ENCODE data around the gene POTEF.
"Not testable (repeated sequence)": the region's sequence is repeated elsewhere in the genome, so short reads cannot be mapped to it uniquely, and the experiment has no call there.

POTEF gene

DNA sequence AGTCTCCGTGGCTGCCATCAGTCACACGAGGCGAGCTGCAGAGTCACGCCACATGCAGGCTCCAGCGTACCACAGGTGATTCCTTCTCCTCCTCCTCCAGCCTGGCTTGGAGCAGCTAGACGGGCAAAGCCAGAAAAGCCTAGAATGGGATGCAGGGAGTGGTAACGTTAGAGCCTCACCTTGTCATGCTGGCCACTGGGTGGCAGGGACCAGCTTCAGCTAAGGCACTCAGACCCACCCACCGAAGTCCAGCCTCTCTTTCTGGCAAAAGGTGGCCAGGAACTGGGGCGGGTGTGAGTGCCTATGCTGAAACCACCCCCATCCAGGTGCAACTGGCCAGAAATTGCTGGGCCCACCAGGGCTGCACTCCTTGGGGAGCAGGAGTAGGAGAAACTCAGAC is 1.3 kb downstream of the POTEF start:
- not testable (repeated sequence) for DNase-seq (ENCODE audit: low read depth)

DNA sequence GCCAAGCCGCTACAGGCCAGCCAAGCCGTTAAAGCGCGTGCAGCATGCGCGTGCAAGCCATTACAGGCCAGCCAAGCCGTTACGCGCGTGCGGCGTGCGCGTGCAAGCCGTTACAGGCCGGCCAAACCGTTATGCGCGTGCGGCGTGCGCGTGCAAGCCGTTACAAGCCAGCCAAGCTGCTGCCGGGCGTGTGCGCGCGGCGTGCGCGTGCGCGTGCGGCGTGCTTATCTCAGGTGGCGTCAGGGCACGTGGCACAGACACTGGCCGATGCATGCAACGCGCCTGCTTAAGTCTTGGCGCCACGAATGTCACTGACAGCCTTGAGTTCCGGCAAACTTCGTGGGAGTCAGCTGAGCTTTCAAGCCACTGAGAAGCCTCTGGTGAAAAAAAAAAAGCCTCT is 8.1 kb downstream of the POTEF start:
- DNase-seq (ENCODE audit: low read depth), result not testable (repeated sequence)

DNA sequence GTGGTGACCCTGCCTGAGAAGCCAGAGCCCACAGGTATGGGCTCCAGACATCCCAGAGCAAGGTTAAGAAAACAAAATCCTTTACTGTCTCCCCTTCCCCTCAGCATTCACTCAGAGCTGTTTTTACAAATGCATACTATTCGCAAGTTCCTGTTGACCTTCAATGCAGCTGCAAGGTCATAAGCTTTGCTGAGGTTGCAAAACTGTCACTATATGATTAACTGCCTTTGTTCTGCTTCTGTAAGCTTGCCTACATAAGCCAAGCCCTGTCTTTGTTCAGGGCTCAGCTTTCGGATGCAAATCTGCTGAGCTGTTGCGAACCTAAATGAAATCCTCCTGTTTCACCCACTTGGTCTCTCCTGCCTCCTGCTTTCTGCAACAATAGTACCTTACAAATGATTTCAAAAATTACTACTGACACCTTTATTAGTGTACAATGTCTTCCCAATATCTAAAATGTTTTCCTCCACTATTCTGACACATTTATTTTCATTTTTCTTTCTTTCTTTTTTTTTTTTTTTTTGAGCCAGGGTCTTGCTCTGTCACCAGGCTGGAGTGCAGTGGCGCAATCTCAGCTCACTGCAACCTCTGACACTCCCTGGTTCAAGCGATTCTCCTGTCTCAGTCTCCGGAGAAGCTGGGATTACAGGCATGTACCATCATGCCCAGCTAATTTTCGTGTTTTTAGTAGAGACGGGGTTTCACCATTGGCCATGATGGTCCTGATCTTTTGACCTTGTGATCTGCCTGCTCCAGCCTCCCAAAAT is 26.2 kb downstream of the POTEF start:
- DNase-seq (ENCODE audit: low read depth), result not testable (repeated sequence)

DNA sequence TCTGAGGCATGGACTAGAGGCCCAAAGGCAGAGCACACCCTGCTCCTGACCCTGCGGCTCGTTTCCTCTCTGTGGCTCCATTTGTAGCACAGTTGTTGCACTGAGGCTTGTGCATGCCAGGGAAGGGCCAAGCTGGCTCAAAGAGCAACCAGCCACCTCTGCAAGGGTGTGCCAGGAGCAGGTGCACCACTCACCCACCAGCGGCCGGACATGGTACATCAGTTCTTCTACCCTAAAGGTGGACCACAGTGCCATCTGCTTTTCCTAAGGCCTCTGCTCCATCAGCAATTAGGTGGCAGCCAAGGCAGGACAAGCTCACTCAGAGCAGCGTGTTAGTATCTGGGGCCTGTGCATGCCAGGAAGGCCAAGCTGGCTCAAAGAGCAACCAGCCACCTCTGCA is 66.4 kb downstream of the POTEF start:
- DNase-seq (ENCODE audit: low read depth), result not testable (repeated sequence)

DNA sequence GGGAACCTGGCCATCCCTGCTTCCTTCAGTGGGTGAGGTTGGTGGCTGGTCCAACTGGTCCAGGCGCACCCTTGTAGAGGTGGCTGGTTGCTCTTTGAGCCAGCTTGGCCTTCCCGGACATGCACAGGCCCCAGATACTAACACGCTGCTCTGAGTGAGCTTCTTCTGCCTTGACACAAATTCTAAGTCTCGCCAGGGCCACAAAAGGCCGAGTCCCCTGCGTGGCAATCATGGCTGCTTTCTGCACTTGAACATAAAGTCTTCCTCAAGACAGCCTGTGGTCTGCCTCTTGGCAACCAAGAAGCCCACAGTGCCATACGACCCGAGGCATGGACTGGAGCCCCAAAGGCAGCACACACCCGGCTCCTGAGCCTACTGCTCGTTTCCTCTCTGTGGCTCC is 69.0 kb downstream of the POTEF start:
- DNase-seq (ENCODE audit: low read depth), result not testable (repeated sequence)

DNA sequence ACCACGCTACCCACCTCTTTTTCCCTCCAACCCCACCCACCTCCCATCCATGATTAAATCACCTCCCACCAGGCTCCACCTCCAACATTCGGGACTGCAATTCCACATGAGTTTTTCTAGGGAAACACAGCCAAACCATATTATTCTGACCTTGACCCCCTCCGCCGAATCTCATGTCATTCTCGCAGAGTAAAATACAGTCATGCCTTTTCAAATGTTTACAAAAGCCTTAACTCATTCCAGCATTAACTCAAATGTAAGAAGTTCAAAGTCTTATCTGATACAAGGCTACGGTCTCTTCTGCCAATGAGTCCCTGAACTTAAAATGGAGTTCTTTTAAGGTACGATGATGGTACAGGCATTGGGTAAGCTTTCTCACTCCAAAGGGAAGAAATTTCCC is 72.7 kb downstream of the POTEF start:
- not testable (repeated sequence) for DNase-seq (ENCODE audit: low read depth)

DNA sequence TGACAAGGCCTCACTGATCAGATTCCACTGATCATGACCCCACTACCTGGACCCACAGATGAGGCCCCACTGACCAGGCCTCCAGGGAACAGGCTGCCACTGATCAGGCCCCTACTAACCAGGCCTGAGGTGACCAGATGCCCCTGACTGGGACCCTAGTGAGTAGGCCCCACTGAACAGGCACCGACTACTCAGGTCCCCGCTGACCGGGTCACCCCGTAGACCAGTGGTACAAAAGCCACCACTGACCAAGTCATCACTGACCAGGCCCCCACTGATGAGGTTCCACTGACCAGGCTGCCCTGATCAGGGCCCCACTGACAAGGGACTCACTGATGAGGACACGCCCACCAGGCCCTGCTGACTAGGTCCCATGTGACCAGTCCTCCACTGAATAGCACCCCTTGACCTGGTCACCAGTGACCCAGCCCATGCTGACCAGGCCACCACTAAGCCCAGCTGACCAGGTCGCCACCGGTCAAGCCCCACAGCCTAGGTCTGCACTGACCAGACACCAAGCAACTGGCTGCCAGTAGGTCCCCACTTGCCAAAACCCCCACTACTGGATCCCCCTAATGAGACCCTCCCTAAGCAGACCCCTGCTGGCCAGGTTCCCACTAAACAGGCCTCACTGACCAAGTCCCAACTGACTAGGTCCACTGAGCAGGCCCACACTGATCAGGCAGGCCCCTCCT is 75.7 kb downstream of the POTEF start:
- not testable (repeated sequence) for DNase-seq (ENCODE audit: low read depth)

DNA sequence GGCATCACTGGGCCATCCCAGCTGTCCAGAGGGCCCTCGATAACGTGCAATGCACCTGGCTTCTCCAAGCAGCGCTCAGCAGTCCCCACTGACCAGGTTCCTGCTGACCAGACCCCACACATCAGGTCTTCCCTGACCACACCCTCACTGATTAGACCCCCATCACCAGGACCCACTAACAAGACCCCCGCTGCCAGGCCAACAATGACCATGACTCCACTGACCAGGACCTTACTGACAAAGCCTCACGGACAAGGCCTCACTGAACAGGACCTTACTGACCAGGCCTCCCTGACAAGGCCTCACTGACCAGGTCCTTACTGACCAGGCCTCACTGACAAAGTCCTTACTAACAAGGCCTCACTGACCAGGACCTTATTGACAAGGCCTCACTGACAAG is 76.6 kb downstream of the POTEF start:
- DNase-seq (ENCODE audit: low read depth), result not testable (repeated sequence)

DNA sequence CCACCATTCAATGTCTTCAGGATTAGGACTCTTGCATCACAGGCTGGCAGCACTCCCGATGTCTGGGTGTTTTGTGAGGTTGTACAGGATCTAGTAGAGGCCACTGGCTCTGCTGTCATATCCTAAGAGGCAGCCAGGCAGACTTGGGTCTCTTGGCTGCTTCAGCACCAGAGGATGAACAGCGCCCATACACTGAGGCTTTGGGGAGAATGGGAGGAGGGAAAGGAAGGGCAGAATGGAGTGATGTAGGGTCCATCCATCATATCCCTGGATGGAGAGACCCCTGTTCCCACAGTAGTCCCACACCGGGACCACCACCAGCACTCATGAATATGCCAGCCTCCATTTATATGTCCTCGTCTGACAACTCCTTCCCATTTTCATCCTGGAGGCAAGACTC is 80.6 kb downstream of the POTEF start:
- DNase-seq (ENCODE audit: low read depth), result not testable (repeated sequence)

DNA sequence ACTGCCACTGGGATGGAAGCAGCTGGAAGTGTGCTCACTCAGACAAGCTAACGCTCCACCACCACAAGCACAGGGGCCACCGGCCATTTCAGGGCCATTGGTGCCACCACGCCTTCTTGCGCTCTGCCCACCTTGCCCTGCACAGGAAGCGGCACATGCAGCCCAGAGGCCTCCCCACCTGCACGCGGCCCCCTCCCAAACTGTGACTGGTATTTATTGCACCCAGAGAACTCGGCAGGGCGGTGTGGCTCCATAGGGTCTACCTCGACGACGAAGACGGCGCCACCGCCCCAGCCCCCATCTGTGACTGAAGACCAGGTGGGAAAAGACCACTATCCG is 90.8 kb downstream of the POTEF start:
- not testable (repeated sequence) for DNase-seq (ENCODE audit: low read depth)

DNA sequence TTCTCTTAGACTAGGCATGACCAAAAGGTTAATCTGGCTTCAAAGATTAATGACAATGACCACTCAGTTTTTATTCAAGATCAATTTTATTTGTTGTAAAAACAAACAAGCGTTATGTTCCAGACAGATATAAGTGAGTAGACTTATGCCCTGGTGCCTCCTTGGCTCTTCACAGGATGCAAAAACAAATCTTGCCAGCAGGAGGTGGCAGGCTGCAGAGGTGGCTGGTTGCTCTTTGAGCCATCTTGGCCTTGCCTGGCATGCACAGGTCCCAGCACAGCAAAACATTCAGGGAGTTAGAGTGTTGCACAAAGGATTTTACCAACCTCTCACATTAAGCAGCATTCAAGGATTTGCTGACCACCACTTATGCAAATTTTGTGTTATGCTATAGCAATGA is 103.1 kb downstream of the POTEF start:
- DNase-seq (ENCODE audit: low read depth), result not testable (repeated sequence)
